Fibroblast of upper back skin (primary cell): Measurements from ENCODE around the gene LONRF3.
A peak's percentile ranks its signal among the peaks of the same experiment; 100 is the strongest.

Experiments
- DNase-seq: peaks from one replicate; pipeline ENCODE4 v3.0.0-alpha.2; 2013

The LONRF3 gene

GRCh38 chrX:119041175-119041574, 66.8 kb downstream of the LONRF3 start:
- DNase-seq, result peak; percentile 61

GRCh38 chrX:119042040-119042439, 67.6 kb downstream of the LONRF3 start:
- DNase-seq, result no peak

GRCh38 chrX:119042996-119043395, 68.6 kb downstream of the LONRF3 start:
- DNase-seq, result no peak

- DNase-seq, result no peak
Observed at GRCh38 chrX:119045884-119046283, 71.5 kb downstream of the LONRF3 start.

GRCh38 chrX:119055687-119056086, 81.3 kb downstream of the LONRF3 start:
- DNase-seq, result no peak

GRCh38 chrX:119062750-119063374, 88.4 kb downstream of the LONRF3 start:
- DNase-seq, result peak; percentile 43

- no peak for DNase-seq
Observed at GRCh38 chrX:119063428-119063827, 89.0 kb downstream of the LONRF3 start.

- peak; percentile 41 for DNase-seq
Observed at GRCh38 chrX:119067023-119067739, 92.8 kb downstream of the LONRF3 start.
